NCI-H446 treated with DMSO at 0.1 percent for 48 hours (cell line): ENCODE measurements around the gene EPHA4.
A peak's percentile ranks its signal among the peaks of the same experiment; 100 is the strongest.

Experiments used
- DNase-seq: peaks from one replicate; lab custom pipeline; 2025; lab: John Stamatoyannopoulos, UW

The EPHA4 gene

GRCh38 chr2:221439761-221440479 lies 132.2 kb downstream of the EPHA4 start:
- no peak for DNase-seq

GRCh38 chr2:221437056-221437455 lies 135.0 kb downstream of the EPHA4 start:
- DNase-seq = no peak

GRCh38 chr2:221435171-221435570 lies 136.9 kb downstream of the EPHA4 start:
- DNase-seq = no peak

GRCh38 chr2:221434142-221434541 lies 138.0 kb downstream of the EPHA4 start:
- DNase-seq = no peak

- no peak for DNase-seq
These were observed 140.6 kb downstream of the EPHA4 start for GRCh38 chr2:221431477-221431876.

GRCh38 chr2:221429741-221430491 lies 142.2 kb downstream of the EPHA4 start:
- peak; percentile 99 for DNase-seq

- no peak for DNase-seq
These were observed 143.2 kb downstream of the EPHA4 start for GRCh38 chr2:221428896-221429295.

- DNase-seq = peak; percentile 59
These were observed 145.2 kb downstream of the EPHA4 start for GRCh38 chr2:221426929-221427328.

GRCh38 chr2:221425891-221426290 lies 146.2 kb downstream of the EPHA4 start:
- no peak for DNase-seq

GRCh38 chr2:221425353-221425752 lies 146.8 kb downstream of the EPHA4 start:
- no peak for DNase-seq

GRCh38 chr2:221423210-221423804 lies 148.8 kb downstream of the EPHA4 start:
- DNase-seq = no peak

GRCh38 chr2:221422516-221423209 lies 149.4 kb downstream of the EPHA4 start:
- DNase-seq = no peak

GRCh38 chr2:221420245-221420644 lies 151.9 kb downstream of the EPHA4 start:
- no peak for DNase-seq

- no peak for DNase-seq
These were observed 156.3 kb downstream of the EPHA4 start for GRCh38 chr2:221415789-221416188.

- no peak for DNase-seq
These were observed 159.1 kb downstream of the EPHA4 start for GRCh38 chr2:221412978-221413377.

GRCh38 chr2:221410487-221410886 lies 161.6 kb downstream of the EPHA4 start:
- no peak for DNase-seq

GRCh38 chr2:221407765-221408164 lies 164.3 kb downstream of the EPHA4 start:
- no peak for DNase-seq

GRCh38 chr2:221405521-221405920 lies 166.6 kb downstream of the EPHA4 start:
- no peak for DNase-seq

GRCh38 chr2:221402072-221402471 lies 170.0 kb downstream of the EPHA4 start:
- DNase-seq = no peak

- peak; percentile 20 for DNase-seq
These were observed 171.7 kb downstream of the EPHA4 start for GRCh38 chr2:221400411-221400810.

GRCh38 chr2:221399183-221399582 lies 172.9 kb downstream of the EPHA4 start:
- DNase-seq = no peak

- no peak for DNase-seq
These were observed 174.9 kb downstream of the EPHA4 start for GRCh38 chr2:221397187-221397586.
